HK-2 (cell line): ENCODE results near the gene PGAP2.

Source experiments
- DNase-seq: peaks from one replicate; pipeline ENCODE4 v3.0.0-alpha.2; 2018; ENCODE audit not compliant: unreplicated experiment

PGAP2 gene

DNA sequence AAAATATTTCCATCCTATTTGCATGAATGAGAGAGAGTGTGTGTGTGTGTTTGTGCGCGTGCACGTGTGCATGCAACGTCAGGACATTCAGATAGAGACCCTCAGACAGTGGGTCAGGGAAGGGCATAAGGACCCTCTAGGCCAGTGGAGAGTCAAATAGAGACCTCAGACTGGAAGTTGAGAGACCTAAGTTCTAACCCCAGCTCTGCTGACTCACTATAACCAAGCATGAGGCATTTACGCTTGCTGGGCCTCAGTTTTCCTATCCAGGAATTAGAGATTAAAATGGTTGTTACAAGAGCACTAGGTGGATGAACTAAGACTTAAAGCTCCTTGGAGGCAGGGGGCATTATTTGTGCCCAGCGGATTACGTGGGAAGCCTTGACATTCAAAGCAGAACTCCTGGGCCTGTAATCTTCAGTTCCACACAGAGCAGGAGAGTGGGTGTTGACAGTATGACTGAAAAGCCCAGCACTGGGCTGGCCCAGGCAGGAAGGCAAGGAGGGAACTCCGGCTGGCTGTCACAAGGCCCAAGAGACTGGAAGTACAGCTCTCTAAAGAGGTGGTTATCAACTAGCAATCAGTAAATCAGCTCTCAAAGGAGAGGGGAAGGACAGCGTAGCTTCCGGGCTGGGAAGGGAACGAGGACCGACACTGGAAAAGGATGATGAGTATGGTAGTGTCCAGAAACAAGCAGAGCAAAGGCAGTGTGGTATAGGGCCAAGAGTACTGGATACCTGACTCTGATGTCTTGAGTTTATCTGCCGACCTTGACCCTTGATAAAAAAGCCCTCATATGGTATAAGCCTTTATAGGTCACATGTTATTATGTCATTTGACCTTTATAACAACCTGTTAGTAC lies 23.2 kb downstream of the PGAP2 start:
- DNase-seq = no peak

DNA sequence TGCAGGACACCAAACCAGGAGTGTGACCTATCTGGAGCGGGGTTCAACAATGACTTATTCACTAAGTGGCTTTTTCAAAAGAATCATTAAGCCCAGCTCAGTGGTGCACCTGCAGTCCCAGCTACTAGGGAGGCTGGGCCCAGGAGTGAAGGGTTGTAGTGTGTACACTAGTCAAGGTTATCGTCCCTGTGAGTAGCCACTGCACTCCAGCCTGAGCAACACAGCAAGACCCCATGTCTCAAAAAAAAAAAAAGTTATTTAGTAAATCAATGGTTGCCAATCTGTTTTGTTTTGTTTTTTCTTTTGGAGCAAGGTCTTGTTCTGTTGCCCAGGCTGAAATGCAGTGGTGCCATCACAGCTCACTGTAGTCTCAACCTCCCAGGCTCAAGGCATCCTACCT lies 24.5 kb downstream of the PGAP2 start:
- no peak for DNase-seq

DNA sequence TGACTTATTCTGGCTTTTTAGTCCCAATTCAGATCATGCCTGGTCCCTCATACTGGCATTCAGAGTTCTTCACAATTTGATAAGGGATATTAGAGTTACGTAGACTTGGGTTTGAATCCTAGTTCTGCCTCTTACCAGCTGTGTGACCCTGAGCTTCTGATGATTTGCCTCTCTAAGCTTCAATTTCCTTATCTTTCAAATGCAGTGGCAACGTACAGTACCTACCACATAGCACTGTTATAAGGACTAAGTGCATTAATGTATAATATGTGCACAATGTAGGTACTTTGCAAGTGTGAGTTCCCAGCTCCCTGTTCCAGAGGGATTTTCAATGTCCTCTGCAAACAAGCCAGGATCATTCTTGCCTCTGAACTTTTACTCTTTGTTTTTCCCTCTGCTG lies 25.1 kb downstream of the PGAP2 start:
- DNase-seq = no peak

DNA sequence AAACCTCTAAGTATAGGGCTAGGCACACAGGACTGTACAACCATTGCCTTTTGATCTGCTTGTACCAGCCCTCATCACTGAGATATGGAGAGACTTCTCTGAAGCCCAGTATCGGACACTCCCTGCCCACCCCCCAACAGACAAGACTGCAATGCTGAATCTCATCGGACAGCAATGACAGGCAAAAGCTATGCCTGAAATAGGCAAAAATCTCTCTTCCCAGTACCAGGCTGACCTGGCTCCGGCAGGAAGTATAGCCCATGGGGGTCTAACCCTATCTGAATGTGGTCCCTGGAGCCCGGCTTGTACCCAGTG lies 25.9 kb downstream of the PGAP2 start:
- no peak for DNase-seq

DNA sequence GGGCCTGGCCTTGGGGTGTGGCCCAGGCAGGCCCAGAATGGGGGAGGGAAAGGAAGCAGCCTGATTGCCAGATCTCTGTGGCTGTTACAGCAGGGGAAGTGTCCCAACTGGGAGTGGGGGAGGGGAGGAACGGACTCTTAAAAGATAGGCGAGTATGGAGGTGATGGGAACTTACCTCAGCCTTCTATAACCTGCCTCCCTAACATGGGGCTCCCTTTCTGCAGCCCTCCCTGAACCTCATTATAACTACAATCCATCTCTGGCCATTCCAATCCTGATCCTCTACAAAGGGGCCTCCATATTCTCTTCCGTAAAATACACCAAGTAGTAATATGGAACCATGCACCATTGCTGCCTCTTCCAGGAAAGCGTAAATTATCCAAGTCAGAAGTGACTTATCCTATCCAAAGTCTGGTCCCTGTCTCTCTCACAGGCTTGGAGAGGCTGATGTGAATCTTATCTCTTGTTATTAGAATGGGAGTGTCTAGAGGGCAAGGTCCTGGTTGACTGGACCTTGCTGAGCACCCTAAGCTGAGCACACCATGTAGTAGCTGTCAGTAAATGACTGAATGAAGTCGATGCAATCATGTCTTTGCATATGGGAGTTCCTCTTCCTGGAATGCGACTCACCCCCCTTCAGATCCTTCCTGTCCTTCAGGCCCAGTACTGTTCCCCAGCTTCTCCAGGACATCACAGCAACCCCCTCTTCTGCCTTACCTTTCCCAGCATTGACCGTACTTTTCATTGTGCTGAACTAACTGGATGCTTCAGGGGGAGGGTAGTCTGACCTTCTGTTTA lies 26.5 kb downstream of the PGAP2 start:
- no peak for DNase-seq

DNA sequence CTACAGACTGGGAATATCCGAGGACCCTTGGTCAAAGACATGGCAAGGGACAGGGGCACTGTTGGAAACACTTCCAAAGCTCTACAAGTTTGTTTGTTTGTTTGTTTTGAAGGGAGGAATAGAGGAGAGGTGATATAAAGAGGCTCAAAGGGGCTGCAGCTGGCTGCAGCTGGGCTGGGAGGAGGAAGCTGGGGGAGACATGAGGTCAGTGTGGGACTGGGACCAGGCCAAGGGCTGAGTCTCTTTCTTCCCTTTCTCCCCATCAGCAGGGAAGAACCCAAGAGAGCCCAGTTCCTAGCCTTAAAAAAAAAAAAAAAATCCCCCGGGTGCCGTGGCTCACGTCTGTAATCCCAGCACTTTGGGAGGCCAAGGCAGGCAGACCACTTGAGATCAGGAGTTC lies 27.4 kb downstream of the PGAP2 start:
- no peak for DNase-seq

DNA sequence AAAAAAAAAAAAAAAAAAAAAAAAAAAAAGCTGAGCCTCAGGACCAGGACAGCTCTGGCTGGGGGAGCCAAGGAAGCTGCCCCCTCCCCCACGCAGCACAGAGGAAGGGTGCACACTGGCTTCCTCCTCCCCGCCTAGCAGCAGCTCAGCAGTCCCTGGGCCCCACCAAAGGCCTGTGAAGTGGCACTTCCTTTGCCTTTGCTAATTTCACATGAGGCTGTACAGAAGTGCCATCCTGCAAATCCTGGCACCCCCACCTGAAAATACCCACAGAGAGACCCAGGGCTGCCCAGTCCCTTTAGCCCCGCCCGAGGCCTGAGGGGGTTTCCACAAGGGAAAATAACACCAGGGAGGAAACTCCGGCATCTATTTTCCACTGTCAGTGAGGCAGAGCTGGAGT lies 28.5 kb downstream of the PGAP2 start:
- no peak for DNase-seq

DNA sequence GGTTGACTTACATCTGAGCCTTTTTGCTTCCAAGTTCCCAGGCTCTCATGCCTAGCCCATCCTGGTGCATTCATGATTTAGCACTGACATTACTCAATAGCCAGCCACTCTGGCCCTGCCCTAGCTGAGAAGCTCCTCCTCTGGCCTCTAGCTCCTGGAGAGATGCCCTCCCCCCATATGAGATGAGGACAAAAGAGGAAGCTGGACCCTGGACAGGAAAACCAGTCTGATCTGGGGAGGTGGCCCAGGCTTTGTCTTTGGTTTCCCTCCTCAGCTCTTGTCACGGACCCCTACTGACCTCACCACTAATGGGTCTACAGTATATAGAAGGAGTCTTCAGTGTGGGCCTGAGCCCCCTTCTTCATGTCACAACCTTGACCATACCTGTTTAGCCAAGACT lies 29.4 kb downstream of the PGAP2 start:
- no peak for DNase-seq

DNA sequence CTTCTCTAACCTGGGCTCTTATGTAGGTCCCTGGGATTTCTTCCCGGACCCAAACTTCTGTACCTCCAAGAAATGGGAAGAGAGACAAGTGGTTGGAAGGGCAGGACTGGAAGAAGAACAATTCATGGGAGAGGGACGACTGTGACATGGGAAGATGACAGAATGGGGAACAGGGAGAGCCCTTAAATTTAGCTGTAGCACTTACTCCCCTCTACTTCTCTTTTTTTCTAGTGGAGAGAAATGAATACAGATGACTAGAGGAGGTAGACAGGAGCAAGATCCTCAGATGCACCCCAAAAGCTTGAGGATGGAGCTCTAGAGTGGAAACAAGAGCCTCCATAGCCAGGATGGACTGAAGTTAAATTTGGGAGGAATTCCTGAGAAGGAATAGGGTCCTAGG lies 30.1 kb downstream of the PGAP2 start:
- DNase-seq = no peak

DNA sequence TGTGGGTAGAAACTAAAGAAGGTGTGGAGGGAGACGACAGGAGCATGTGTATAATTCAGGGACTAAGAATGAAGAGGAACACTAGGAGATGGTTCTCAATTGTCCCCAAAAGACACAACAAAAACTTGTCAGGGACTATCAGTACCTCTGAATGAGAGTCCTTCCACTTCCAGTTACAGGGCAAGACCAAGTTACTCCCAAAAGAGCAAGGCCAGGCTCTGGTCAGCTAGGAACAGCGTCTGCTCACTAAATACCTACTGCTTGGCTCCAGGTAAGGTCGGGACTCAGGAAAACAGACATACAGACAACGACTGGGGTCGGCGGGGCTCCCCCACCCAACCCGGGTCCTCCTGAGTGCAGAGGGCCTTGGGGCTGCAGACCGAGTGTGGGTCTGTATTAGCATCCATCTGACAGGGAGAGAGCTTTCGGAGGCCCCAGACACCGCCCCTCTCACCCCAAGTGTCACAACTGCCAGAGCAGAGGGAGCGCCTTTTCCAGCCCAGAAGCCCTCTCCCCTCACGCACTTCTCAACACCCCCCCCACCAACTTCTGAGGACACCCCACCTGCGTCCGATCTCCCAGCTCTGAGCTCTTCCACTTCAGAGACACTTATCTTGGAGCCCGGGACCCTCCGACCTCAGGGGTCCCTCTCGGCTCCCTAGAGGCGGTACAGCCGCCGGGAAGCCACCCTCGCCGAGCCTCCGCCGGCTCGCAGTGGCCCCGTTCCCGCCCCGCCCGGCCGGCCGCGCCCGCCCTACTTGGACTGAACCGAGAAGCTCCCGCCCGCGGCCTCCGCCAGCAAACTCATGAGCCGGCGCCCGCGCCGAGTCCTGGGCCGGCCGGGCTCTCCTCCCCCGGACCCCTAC lies 31.9 kb downstream of the PGAP2 start:
- DNase-seq = no peak

DNA sequence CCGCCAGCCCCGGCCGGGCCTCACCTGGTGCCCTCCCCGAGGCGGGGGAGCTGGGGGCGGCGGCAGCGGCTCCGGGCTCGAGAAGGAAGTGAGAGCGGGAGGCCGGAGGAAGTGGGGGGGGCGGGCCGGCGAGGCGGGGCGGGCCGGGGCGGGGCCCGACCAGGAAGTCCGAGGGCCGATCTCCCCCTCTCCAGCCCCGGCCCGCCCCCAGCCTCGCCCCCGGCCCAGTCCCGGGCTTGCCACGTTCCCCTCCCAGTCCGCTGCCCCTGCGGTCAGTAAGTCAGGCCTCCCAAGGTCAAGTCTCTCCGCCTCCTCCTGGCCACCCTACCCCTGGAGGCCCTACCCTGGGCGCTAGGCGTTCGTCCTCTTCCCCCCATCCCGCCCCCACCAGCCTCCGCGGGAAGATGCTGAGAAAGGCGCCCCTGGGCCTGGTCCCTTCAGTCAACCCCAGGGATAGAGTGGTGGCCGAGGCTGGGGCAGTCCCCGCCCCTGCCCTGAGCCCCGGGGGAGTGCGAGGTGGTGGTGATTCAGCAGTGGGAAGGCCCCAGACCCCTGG lies 32.6 kb downstream of the PGAP2 start, which contains the start of gene RHOG:
Gene RHOG, minus strand, starts transcription at position 90 of the 556 bp plus-strand sequence. CDS start 12,821 bp downstream, outside the sequence.
- DNase-seq = peak; percentile 83

DNA sequence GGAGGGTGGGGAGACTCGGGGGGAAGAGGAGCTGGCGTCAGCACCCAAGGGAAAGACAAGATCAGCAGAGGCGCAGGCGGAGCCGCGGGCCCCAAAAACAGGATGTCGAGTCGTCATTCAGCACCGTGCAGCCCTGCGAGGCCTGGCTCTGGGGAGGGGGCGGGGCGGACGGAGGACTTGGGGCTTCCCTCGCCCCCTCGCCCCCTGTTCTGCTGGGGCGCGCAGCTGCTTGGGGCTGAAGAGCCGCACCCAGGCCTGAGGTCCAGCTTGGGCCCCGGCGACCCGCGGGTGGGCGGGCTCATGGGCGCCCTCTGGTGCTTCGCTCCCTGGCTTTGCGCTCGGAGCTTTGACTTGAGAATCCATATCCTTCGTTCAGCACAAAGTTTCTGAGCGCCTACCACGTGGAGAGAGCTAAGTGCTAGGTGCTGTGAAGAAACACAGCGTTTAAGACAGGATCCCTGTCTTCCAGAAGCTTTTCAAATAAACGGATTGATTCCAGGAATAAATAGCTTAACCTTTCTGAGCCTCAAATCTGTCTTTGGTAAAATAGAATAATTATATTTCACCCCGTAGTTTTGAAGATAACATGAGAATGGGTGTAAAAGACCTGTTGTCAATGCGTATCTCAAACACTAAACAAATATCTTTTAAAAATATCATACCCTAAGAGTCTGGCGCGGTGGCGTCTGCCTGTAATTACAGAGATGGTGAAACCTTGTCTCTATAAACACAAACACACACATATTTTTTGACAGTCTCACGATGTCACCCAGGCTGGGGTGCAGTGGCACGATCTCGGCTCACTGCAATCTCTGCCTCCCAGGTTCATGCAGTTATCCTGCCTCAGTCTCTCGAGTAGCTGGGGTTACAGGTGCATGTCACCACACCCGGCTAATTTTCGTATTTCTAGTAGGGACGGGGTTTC lies 33.3 kb downstream of the PGAP2 start:
- peak; percentile 80 for DNase-seq

DNA sequence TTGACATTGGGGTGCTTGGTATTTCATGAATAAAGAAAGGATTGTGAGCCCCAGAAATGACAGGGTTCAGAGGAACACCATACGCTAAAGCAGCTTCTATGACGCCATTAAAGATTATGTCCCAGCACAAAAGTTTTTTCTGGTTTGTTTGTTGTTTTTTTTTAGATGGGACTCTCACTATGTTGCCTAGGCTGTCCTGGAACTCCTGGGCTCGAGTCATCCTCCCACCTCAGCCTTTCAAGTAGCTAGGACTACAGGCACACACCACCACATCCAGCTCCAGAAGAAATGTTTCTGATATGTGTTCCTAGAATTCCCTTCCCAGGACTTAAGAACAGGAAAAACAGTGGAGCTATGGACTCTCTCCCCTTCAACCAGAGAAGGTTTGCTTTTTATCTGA lies 35.0 kb downstream of the PGAP2 start:
- no peak for DNase-seq

DNA sequence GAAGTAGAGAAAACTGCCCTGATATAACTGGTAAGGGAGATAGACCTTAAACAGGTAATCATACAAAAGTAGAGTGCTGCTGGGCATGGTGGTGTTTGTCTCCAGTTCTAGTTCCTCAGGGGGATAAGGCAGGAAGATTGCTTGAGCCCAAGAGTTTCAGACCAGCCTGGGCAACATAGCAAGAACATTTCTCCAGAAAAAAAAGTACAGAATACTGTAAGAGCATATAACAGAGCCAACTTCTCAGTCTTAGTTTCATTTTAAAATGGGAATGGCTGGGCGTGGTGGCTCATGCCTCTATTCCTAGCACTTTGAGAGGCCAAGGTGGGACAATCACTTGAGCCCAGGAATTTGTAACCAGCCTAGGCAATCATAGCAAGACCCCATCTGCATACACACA lies 36.9 kb downstream of the PGAP2 start:
- DNase-seq = no peak

DNA sequence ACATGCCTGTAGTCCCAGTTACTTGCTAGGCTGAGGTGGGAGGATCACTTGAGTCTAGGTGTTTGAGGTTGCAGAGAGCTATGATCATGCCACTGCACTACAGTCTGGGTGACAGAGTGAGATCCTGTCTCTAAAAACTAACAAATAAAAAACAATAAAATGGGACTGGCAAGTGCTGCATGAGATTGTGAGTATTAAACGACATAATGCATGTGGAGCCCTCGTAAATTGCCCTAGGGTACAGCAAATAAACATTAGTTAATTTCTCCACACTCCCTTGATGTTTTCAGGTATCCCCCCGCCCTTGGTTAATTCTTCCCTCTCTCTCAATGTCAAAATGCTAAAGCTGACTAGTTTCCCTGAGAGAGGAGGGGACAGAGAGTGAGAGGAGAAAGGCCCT lies 37.3 kb downstream of the PGAP2 start:
- DNase-seq = no peak

DNA sequence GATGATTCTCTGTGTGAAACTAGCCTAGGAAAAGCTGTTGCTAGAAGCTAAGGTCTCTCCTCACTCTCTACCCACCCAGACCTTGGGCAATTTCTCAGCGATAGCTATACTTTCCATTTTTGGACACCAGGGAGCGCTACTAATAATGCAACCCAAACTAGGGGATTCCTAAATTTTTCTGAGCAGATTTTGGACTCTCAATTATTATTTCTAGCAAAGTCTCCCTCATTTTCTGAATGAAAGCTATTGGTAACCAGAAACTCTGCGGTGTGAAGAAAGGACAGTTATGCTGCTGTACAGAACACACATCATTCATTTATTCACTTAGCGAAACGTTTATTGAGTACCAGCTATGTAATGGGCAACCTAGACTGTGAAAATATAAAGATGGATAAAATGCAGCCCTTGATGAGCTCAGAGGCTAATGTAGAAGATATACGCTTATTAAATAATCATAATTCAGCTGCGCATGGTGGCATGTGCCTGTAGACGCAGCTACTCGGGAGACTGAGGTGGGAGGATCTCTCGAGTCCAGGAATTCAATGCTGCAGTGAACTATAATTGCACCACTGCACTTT lies 41.0 kb downstream of the PGAP2 start:
- no peak for DNase-seq

DNA sequence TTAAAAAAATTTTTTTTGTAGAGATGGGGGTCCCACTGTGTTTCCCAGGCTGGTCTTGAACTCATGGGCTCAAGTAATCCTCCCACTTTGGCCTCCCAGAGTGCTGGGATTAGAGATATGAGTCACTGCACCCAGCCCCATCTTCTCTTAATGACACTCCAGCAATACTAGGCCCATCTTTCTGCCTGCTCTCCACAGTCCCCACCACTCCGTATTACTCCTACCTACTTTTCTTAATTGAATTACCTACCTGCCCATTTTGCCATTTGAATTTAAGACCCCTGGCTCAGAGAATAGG lies 45.1 kb downstream of the PGAP2 start:
- DNase-seq = no peak

DNA sequence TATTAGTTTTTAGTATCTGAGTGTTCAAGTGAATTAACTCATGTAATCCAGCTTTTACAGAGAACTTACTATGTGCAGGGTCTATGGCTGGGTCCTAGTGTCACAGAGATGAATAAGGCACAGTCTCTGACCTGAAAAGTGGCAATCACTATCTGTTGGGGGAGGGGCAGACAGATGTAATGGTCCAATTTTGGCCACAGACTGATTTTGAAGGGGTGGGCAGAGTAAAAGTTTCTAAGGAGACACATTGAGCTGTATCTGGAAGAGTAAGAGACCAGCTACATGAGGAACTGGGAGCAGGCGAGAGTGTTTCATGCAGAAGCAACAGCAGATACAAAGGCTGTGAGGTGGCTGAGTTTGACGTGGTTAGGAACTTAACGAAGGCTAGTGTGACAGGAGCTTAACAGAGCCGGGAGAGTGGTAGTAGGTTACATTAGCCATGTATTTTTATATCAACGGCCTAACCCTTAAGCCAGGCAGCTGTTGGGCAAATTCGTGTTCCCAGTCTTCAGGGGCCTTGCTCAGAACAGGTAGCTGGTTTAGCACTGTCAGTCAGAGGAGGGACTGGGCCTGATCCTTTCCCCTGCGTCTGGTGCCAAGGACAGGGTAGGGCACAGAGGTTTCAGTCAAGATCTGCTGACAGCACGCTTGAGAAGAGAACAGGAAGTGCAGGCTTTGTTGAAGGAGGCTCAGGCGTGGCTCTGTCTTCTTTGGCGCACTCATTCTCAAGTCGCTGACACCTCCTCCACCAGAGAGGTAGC lies 45.7 kb downstream of the PGAP2 start:
- DNase-seq = no peak

DNA sequence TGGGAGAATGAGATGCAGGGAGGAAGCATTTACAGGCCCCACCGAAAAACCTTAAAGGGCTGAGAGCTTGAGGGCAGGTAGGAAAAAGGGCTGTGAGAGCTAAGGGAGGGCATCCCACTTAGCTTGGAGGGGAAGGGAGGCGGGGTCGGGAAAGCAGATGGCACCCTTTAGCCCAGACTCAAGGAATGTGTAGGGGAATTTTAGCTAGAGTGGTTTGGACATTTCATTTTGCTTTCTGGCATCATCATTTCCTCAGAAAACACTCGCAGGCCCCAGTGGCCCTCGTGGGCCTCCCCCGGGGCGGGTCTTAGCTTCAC lies 46.3 kb downstream of the PGAP2 start:
- DNase-seq = no peak
